ENCODE measurements around the gene FAM174A.

The FAM174A gene

DNA sequence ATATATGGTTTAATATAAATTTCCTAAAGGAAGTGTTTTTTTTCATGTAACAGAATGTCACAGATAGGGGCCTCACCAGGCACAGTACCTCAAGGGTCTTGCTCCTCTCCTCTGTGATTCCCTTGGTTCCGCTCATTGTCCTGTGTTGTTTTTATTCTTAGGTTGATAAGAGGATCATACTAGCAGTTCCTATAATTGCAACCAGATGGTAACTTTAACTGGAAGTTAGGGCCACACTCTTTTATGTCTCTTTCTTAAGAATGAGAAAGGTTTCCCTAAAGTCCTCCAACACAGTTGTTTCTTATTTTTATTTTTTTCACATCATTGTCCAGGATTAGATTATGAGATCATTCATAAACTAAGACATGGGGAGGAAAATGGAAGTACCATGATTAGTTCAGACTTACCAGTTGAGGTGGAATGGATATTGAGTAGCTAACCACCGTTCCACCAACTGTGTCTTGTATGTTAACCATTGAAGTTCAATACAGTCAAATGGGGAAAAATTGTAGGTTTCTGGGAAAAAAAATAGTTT is 41.1 kb downstream of the FAM174A start:
- peaks cover 6% of the 10 kb centered on the region for H3K9me3 Mint-ChIP-seq
- peaks cover 5% of the 10 kb centered on the region for H3K4me1 Mint-ChIP-seq
- no peaks in the 10 kb centered on the region for H3K27me3 Mint-ChIP-seq (ENCODE audit: low read depth)
- peak overlapping the region in 1 of 3 experiments; percentile 19 for H3K27ac Mint-ChIP-seq
- H3K4me3 Mint-ChIP-seq: no peak overlapping the region
- peaks cover 29% of the 10 kb centered on the region for H3K36me3 Mint-ChIP-seq (ENCODE audit: low read depth)
- TF ChIP-seq, protein P1, sequence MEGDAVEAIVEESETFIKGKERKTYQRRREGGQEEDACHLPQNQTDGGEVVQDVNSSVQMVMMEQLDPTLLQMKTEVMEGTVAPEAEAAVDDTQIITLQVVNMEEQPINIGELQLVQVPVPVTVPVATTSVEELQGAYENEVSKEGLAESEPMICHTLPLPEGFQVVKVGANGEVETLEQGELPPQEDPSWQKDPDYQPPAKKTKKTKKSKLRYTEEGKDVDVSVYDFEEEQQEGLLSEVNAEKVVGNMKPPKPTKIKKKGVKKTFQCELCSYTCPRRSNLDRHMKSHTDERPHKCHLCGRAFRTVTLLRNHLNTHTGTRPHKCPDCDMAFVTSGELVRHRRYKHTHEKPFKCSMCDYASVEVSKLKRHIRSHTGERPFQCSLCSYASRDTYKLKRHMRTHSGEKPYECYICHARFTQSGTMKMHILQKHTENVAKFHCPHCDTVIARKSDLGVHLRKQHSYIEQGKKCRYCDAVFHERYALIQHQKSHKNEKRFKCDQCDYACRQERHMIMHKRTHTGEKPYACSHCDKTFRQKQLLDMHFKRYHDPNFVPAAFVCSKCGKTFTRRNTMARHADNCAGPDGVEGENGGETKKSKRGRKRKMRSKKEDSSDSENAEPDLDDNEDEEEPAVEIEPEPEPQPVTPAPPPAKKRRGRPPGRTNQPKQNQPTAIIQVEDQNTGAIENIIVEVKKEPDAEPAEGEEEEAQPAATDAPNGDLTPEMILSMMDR (IDR thresholded peaks at IDR 0.05; ENCODE audit: unreplicated experiment in 3 of 3): no peak

DNA sequence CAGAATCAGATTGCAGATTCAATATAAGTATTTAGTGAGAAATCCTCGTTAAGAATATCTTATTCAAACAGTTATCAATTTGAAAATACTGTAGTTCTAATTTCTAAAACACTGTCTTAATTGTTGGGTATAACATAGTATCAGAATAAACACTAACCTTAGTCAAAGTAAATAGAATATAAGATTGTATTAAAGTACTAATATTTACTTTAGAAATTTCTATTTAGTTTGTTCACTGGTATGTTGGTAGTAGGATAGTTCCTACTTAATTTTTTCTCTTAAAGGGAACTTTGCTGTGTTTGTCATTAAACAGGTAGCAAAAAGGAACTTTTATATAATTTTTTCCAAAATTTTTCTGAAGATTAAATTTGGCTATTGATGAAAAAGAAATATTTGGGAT is 42.3 kb downstream of the FAM174A start:
- Mint-ChIP-seq H3K4me1 (peaks cover 5% of the 10 kb centered on the region), H3K27ac (no peak overlapping the region), H3K9me3 (peaks cover 6% of the 10 kb centered on the region), H3K4me3 (no peak overlapping the region), H3K36me3 (ENCODE audit: low read depth) (peaks cover 29% of the 10 kb centered on the region), H3K27me3 (ENCODE audit: low read depth) (no peaks in the 10 kb centered on the region)
- TF ChIP-seq, protein P1 (IDR thresholded peaks at IDR 0.05; ENCODE audit: unreplicated experiment in 3 of 3): no peak

DNA sequence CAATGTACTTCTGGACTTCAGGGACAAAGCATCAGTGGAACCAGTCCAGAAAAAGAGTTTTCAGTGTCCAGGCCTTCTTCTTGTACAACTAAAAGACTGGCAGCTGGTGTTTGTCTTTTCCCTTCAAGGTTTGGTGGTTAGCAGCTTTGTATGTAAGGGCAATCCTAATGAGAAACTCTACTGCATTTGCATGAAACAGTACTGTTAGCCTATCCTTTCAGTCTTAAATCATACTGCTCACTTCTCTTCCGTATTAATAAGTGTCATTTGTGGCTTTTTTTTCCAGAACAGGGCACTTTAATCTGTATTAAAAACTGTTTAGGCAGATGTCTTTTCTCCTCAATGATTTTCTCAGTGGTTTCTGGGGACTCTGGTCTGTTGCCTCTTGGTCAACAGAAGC is 48.9 kb downstream of the FAM174A start:
- Mint-ChIP-seq H3K27ac (no peak overlapping the region), H3K9me3 (no peaks in the 10 kb centered on the region), H3K4me3 (no peak overlapping the region), H3K4me1 (no peaks in the 10 kb centered on the region), H3K27me3 (ENCODE audit: low read depth) (no peaks in the 10 kb centered on the region), H3K36me3 (ENCODE audit: low read depth) (peaks cover 21% of the 10 kb centered on the region)
- TF ChIP-seq, protein P1 (IDR thresholded peaks at IDR 0.05; ENCODE audit: unreplicated experiment in 3 of 3): no peak

DNA sequence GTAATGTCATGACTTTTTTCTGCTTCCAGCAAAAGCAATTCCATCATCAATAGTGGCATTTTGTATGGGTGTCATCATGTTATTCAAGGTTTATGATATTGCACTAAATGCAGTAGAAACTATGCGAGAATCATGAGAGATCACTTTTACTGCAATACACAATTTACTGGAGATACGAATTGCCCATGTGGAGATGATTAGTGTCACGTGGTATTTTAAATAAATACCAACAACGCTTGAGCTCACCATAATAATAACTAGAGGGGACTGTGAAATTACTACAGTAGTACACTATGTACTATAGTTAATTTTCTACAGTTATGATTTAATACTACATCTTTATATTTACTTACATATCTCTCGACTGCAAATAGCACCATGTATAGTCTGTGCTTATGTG is 49.7 kb downstream of the FAM174A start:
- Mint-ChIP-seq H3K4me3 (no peak overlapping the region), H3K27ac (no peak overlapping the region), H3K36me3 (ENCODE audit: low read depth) (peaks cover 21% of the 10 kb centered on the region), H3K9me3 (no peaks in the 10 kb centered on the region), H3K27me3 (ENCODE audit: low read depth) (no peaks in the 10 kb centered on the region), H3K4me1 (no peaks in the 10 kb centered on the region)
- TF ChIP-seq, protein P1 (IDR thresholded peaks at IDR 0.05; ENCODE audit: unreplicated experiment in 3 of 3): no peak

DNA sequence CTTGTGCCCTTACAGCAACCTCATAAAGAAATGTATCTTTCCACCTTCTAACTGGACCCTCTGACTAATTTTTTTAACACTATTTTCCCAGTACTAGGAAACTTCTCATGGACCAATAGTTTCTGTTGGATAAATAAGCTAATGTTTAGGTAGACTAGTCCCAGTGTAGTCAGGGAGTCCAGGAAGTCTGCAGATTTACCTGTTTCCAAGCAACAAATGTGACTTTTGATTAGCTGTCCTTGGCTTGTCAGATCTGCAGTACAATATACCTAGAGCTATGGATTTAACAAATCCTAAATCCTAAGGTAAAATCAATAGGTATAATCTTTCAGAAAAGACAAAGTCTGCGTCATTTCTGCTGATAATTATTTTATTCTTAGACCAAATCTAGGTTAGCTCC is 55.7 kb downstream of the FAM174A start:
- Mint-ChIP-seq H3K4me1 (no peaks in the 10 kb centered on the region), H3K27ac (no peak overlapping the region), H3K9me3 (no peaks in the 10 kb centered on the region), H3K4me3 (no peak overlapping the region), H3K27me3 (ENCODE audit: low read depth) (no peaks in the 10 kb centered on the region), H3K36me3 (ENCODE audit: low read depth) (peaks cover 6% of the 10 kb centered on the region)
- TF ChIP-seq, protein P1 (IDR thresholded peaks at IDR 0.05; ENCODE audit: unreplicated experiment in 3 of 3): no peak

DNA sequence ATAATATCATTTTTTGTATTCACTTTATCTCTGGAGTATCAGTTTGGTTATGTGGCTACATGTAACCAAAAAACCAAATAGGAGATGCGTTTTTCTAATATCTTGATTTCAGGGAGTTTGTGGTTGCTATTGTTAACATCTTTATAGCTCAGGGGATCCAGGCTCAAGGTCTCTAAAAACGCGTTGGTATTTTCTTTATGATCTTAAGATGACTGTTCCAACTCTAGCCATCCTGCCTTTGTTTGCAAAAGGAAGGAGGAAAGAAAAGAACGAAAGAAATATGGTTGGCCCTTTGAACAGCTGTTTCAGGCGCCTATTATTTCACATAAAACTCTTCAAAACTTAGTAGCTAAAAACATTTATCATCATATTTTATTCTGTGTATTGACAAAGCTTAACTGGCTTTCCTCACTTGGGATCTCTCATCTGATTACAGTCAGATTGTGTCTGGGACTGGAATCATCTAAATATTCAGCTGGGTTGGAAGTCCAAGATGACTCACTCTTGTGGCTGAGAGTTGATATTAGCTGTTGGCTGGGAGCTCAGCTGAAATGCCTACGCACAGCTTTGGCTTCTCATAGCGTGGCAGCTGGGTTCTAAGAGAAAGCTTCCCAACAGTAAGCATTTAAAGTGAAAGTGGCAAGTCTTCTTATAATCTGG is 60.1 kb downstream of the FAM174A start:
- Mint-ChIP-seq H3K9me3 (no peaks in the 10 kb centered on the region), H3K4me3 (no peak overlapping the region), H3K4me1 (no peaks in the 10 kb centered on the region)

More for the DNA sequence above, 60.1 kb downstream of the FAM174A start:
- no peaks in the 10 kb centered on the region for H3K36me3 Mint-ChIP-seq (ENCODE audit: low read depth)
- TF ChIP-seq, protein P1 (IDR thresholded peaks at IDR 0.05; ENCODE audit: unreplicated experiment in 3 of 3): no peak
- no peak overlapping the region for H3K27ac Mint-ChIP-seq
- H3K27me3 Mint-ChIP-seq (ENCODE audit: low read depth): no peaks in the 10 kb centered on the region

Measured in nephron (organoid).